Karpas-422 (cell line): ENCODE results near the gene CHPF2. TPM values are rescaled to one million over a fixed set of nuclear protein-coding genes. Genes with fewer than 3 reads are reported as not detected.

Source experiments
- DNase-seq: peaks from one replicate; pipeline ENCODE4 v3.0.0-alpha.2; 2015
- H2AFZ ChIP-seq: fragments of 200-600 bp; sonication (generic); 2 replicates; pipeline ENCODE4 v1.6.1; 2014; ENCODE audit warnings: antibody characterized with exemption, low read length, mixed read lengths
- H3K27ac ChIP-seq: fragments of 200-600 bp; sonication (generic); 2 replicates; pipeline ENCODE4 v1.5.1; 2014; ENCODE audit warnings: mild to moderate bottlenecking, low read length, moderate library complexity
- H3K27me3 ChIP-seq: fragments of 200-600 bp; sonication (generic); 2 replicates; pipeline ENCODE4 v1.6.1; 2014; ENCODE audit warnings: low read length, mixed read lengths
- H3K36me3 ChIP-seq: fragments of 200-600 bp; sonication (generic); 2 replicates; pipeline ENCODE4 v1.6.1; 2014; ENCODE audit warnings: low read length, mixed read lengths; ENCODE audit not compliant: insufficient read depth
- H3K4me1 ChIP-seq: fragments of 200-600 bp; sonication (generic); 2 replicates; pipeline ENCODE4 v1.6.1; 2014; ENCODE audit warnings: mild to moderate bottlenecking, low read length, mixed read lengths
- H3K4me2 ChIP-seq: fragments of 200-600 bp; sonication (generic); 2 replicates; pipeline ENCODE4 v1.6.1; 2014; ENCODE audit warnings: low read length, low read depth, mild to moderate bottlenecking; ENCODE audit not compliant: poor library complexity, severe bottlenecking
- H3K4me3 ChIP-seq: fragments of 200-600 bp; sonication (generic); 2 replicates; pipeline ENCODE4 v1.5.1; 2014; ENCODE audit warnings: mild to moderate bottlenecking, antibody characterized with exemption, low read length, mixed read lengths
- H3K79me2 ChIP-seq: fragments of 200-600 bp; sonication (generic); 2 replicates; pipeline ENCODE4 v1.6.1; 2014; ENCODE audit warnings: mild to moderate bottlenecking, low read length, mixed read lengths
- H3K9ac ChIP-seq: fragments of 200-600 bp; sonication (generic); 2 replicates; pipeline ENCODE4 v1.6.0; 2014; ENCODE audit warnings: low read length
- H3K9me2 ChIP-seq: fragments of 200-600 bp; sonication (generic), shearing (Covaris generic); replicated peaks from 2 replicates; pipeline ENCODE4 v1.6.0; 2014; ENCODE audit warnings: mild to moderate bottlenecking, low read length, moderate library complexity; ENCODE audit not compliant: insufficient read depth
- H3K9me3 ChIP-seq: fragments of 300-700, 200-600 bp; sonication (generic); 2 replicates; pipeline ENCODE4 v1.6.1; 2014; ENCODE audit warnings: low read length, mixed read lengths
- H4K20me1 ChIP-seq: fragments of 200-600 bp; sonication (generic); 2 replicates; pipeline ENCODE4 v1.6.1; 2014; ENCODE audit warnings: mild to moderate bottlenecking, antibody characterized with exemption, low read length, low read depth; ENCODE audit not compliant: insufficient read depth
- total RNA-seq: library from RNA; depleted of rRNA; stranded (reverse); fragments of >200 nt; shearing (Covaris generic); gene quantifications from 2 replicates; pipeline ENCODE4 v1.2.3, GENCODE V29; 2014; ENCODE audit warnings: low replicate concordance

CHPF2 gene
- total RNA-seq, 1 experiment from 2014 or later, result 24.7 TPM

- no peaks in the 10 kb centered on the region for H3K27me3 ChIP-seq
- DNase-seq, result no peak
Measured at GRCh38 chr7:151249034-151249731, 16.9 kb downstream of the CHPF2 start.

GRCh38 chr7:151249732-151250072, 17.4 kb downstream of the CHPF2 start:
- Histone ChIP-seq H3K36me3 (no peaks in the 10 kb centered on the region), H3K9me3 (no peaks in the 10 kb centered on the region), H3K4me3 (no peak overlapping the region), H2AFZ (no peak overlapping the region), H3K4me2 (peak overlapping the region; percentile 43), H3K9me2 (no peaks in the 10 kb centered on the region), H3K27ac (no peak overlapping the region), H3K9ac (no peak overlapping the region), H3K4me1 (peaks cover 21% of the 10 kb centered on the region), H3K27me3 (no peaks in the 10 kb centered on the region), H3K79me2 (no peaks in the 10 kb centered on the region), H4K20me1 (no peaks in the 10 kb centered on the region; the same call in 1 of the 2 replicates)
- no peak for DNase-seq

More at GRCh38 chr7:151249034-151249731, 16.9 kb downstream of the CHPF2 start:
- H4K20me1 ChIP-seq, result no peaks in the 10 kb centered on the region; the same call in 1 of the 2 replicates
- no peaks in the 10 kb centered on the region for H3K9me2 ChIP-seq
- no peak overlapping the region for H3K9ac ChIP-seq
- peak overlapping the region; percentile 31; the same call in 1 of the 2 replicates for H3K4me3 ChIP-seq
- no peaks in the 10 kb centered on the region for H3K9me3 ChIP-seq
- H3K36me3 ChIP-seq, result no peaks in the 10 kb centered on the region
- H2AFZ ChIP-seq, result peak overlapping the region; percentile 34; the same call in 1 of the 2 replicates
- peaks cover 22% of the 10 kb centered on the region for H3K4me1 ChIP-seq
- peak overlapping the region; percentile 43 for H3K4me2 ChIP-seq
- H3K79me2 ChIP-seq, result no peaks in the 10 kb centered on the region
- no peak overlapping the region for H3K27ac ChIP-seq

- Histone ChIP-seq H3K4me3 (no peak overlapping the region), H4K20me1 (no peaks in the 10 kb centered on the region; the same call in 1 of the 2 replicates), H3K36me3 (no peaks in the 10 kb centered on the region), H3K9ac (no peak overlapping the region), H3K9me3 (no peaks in the 10 kb centered on the region), H3K4me1 (peaks cover 15% of the 10 kb centered on the region), H3K9me2 (no peaks in the 10 kb centered on the region), H3K79me2 (no peaks in the 10 kb centered on the region), H3K27me3 (no peaks in the 10 kb centered on the region), H3K27ac (no peak overlapping the region), H2AFZ (no peak overlapping the region), H3K4me2 (no peak overlapping the region)
- DNase-seq, result no peak
Measured at GRCh38 chr7:151250181-151251132, 18.2 kb downstream of the CHPF2 start.

DNA sequence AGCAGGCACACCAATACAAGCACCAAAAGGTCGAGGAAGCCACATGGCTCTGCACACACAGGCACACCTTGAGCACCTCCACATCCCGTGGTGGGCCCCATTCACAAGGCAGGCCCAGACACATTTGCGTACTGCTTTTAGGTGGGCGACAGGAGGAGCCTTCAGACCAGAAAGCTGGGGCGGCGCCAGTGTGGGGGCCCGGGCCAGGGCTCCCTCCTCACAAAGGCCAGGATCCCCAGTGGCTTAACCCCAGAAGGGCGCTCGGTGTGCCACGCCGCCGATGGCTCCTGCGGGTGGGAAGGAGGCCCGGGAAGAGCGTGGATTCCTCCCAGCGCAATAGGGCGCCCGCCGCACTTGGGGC, 19.0 kb downstream of the CHPF2 start:
- Histone ChIP-seq H3K36me3 (no peaks in the 10 kb centered on the region), H3K79me2 (no peaks in the 10 kb centered on the region), H3K4me2 (peak overlapping the region; percentile 45), H4K20me1 (no peaks in the 10 kb centered on the region; the same call in 1 of the 2 replicates), H3K9me2 (no peaks in the 10 kb centered on the region), H3K9me3 (no peaks in the 10 kb centered on the region), H2AFZ (no peak overlapping the region), H3K27me3 (no peaks in the 10 kb centered on the region), H3K27ac (no peak overlapping the region), H3K4me3 (peak overlapping the region; percentile 14; the same call in 1 of the 2 replicates), H3K9ac (peak overlapping the region; percentile 33; the same call in 1 of the 2 replicates), H3K4me1 (peaks cover 15% of the 10 kb centered on the region)
- DNase-seq, result no peak

DNA sequence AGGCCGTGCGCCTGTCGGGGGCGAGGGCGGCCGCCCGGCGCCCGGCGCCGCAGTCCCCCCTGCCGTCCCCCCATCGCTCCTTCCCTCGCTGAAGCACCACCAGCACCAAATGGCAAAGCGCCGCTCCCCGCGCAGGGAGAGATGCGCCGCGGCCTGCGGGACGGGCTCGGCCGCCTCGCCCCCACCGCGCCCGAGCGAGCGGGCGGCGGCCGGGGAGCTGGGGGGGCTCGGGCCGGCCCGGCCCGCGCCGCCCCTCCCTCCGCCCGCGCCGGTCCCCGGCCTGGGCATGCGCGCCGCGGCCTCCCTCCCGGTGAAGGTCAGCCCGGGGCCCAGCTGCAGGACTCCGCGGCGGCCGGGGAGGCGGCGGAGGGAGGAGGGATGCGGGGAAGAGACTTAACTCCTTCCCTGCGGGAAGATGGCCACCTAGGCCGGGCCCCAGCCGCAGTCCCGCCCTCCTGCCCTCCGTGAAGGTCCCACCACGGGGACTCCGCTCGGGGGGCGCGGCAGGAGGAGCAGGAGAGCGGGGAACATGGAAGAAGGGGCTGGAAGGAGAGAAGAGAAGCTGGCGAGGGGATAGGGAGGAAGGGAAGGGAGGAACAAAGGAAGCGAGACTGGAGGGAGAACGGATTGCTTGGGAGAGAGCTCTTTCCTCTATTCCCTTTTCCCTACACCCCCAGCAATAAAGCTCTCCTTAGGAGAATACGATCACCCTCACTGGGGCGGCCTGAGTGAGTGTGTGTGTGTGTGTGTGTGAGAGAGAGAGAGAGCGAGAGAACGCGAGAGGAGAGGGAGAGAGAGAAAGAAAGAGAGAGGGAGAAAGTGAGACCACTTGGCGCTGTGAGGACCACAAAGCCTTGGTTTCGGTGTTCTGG, 19.6 kb downstream of the CHPF2 start:
- H3K9me2 ChIP-seq, result no peaks in the 10 kb centered on the region
- H3K9ac ChIP-seq, result peak overlapping the region; percentile 33; the same call in 1 of the 2 replicates
- no peaks in the 10 kb centered on the region for H3K9me3 ChIP-seq
- no peaks in the 10 kb centered on the region for H3K36me3 ChIP-seq
- no peaks in the 10 kb centered on the region for H3K27me3 ChIP-seq
- H3K4me3 ChIP-seq, result peak overlapping the region; percentile 14; the same call in 1 of the 2 replicates
- no peaks in the 10 kb centered on the region for H3K79me2 ChIP-seq
- H3K27ac ChIP-seq, result no peak overlapping the region
- H3K4me1 ChIP-seq, result peaks cover 15% of the 10 kb centered on the region
- H2AFZ ChIP-seq, result no peak overlapping the region
- H4K20me1 ChIP-seq, result no peaks in the 10 kb centered on the region; the same call in 1 of the 2 replicates
- H3K4me2 ChIP-seq, result peak overlapping the region; percentile 45
- no peak for DNase-seq

- H3K36me3 ChIP-seq, result no peaks in the 10 kb centered on the region
- no peaks in the 10 kb centered on the region for H4K20me1 ChIP-seq
- H3K79me2 ChIP-seq, result no peaks in the 10 kb centered on the region
- no peaks in the 10 kb centered on the region for H3K9me3 ChIP-seq
- no peak overlapping the region for H3K27ac ChIP-seq
- no peaks in the 10 kb centered on the region for H3K27me3 ChIP-seq
- H3K4me3 ChIP-seq, result no peak overlapping the region
- H3K9ac ChIP-seq, result no peak overlapping the region
- no peak for DNase-seq
- no peaks in the 10 kb centered on the region for H3K9me2 ChIP-seq
- no peak overlapping the region for H3K4me2 ChIP-seq
- H3K4me1 ChIP-seq, result peaks cover 15% of the 10 kb centered on the region
- no peak overlapping the region for H2AFZ ChIP-seq
Measured at GRCh38 chr7:151252561-151252835, 20.2 kb downstream of the CHPF2 start.

GRCh38 chr7:151252961-151253711, 20.9 kb downstream of the CHPF2 start:
- H3K4me3 ChIP-seq, result no peak overlapping the region
- H4K20me1 ChIP-seq, result no peaks in the 10 kb centered on the region
- no peaks in the 10 kb centered on the region for H3K36me3 ChIP-seq
- H3K9me3 ChIP-seq, result no peaks in the 10 kb centered on the region
- no peak overlapping the region for H3K27ac ChIP-seq
- no peaks in the 10 kb centered on the region for H3K79me2 ChIP-seq
- H3K9ac ChIP-seq, result no peak overlapping the region
- DNase-seq, result no peak
- no peaks in the 10 kb centered on the region for H3K27me3 ChIP-seq
- H3K4me2 ChIP-seq, result no peak overlapping the region
- no peaks in the 10 kb centered on the region for H3K9me2 ChIP-seq
- no peak overlapping the region for H2AFZ ChIP-seq
- H3K4me1 ChIP-seq, result peaks cover 14% of the 10 kb centered on the region
